Cardiac atrium fibroblast (primary cell): ENCODE measurements around the gene ANKRD22. TPM values are rescaled to one million over a fixed set of nuclear protein-coding genes. Genes with fewer than 3 reads are reported as not detected.

Experiments used
- total RNA-seq: library from RNA; depleted of rRNA; stranded (reverse); fragments of >200 nt; gene quantifications from 2 replicates; pipeline ENCODE4 v1.2.3, GENCODE V29; 2015

The ANKRD22 gene
- total RNA-seq = 1.3 and 3.1 TPM in 2 replicates

DNA sequence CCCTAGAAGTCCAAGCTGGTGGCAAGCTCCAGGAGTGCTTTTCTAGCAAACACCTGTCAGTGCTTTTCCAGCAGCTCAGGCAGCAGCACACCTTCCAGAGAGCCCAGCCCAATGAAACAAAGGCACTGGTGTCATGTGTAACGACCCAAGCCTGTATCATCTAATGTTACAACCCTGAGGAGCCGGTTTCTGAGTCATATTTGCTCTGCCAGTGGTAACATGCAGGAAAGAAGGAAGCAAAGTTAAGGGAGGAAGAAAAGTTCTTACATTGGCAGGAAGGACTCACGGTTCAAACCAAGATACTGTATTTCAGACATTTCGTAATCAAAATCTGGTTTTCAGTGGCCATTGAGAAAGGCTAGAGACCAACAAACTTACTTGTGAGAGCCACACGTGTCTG lies at the start of gene ANKRD22:
ANKRD22 (minus strand) TSS at position 139 of the 400 bp plus-strand sequence. CDS start 237 bp downstream, outside the sequence.

DNA sequence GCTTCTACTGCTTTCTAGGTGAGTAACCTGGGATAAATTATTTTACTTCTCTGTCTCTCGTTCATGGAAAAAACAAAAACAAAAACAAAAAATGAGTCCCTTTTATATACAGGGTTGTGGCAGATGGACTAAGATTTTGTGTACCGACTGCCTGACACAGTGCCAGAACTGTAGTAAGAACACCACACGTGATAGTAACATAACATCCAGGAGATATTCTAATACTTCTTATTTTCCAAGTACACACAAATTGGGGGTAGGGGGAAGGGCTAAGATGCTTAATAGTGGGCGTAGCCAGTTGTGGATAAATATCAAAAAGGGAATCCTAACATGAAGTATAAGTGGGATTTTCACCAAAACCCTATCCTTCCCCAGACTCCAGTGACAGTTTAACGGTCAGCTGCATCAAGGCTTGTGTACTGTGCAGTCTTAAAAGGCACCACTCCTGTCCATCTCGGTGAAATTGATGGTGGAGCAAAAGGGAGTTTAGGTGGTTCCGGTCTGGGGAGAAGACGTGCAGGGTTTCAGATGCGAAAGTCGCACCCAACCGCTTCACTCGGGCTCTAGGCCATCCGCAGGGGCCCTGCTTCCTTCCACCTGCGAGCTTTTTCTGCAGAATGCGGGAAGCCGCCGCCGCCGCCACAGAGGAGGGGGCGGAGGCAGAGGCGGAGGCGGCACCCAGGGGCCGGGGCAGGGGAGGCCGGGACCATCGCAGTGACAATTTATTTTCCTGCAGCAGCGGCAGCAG lies 28.1 kb upstream of the ANKRD22 start, which contains the start of gene STAMBPL1:
STAMBPL1 (plus strand) TSS at position 712 of the 748 bp plus-strand sequence. CDS start 21,464 bp downstream, outside the sequence.

DNA sequence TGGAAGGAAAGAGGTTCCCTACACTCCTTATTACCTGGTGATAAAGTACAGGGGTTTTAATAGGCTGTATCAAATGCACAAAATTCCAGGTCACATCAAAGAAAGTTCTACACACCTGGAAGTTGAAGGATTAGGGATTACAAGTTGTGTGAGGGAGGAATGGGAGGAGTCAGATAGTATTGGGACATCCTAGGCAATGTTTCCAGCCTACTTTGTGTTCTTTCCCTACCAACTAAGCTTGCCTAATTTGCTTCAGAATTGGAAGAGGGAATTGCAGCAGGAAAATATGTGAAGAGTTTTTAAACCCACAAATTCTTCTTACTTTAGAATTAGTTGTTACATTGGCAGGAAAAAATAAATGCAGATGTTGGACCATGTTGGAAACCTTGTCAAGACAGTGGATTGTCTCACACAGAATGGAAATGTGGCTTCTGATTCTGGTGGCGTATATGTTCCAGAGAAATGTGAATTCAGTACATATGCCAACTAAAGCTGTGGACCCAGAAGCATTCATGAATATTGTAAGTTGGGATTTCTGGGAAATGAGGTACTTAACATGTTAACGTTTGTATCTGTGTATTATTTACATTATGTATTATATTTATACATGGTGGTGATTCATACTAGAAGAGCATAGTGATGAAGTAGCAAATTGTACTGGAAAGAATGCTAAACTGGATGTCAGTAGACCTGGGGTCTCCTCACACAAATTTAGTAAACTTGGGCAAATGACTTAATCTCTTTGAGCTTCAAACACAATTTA lies 48.9 kb downstream of the ANKRD22 start, which contains the start of gene LIPM:
LIPM (plus strand) TSS at position 208 of the 763 bp plus-strand sequence; CDS start at position 375, 167 bp downstream.

Other genes starting within 250 kb of the ANKRD22 start
- gene LIPF, start 187.4 kb downstream of the ANKRD22 start, total RNA-seq = not detected in 2 replicates
- gene LIPK, start 145.6 kb downstream of the ANKRD22 start, total RNA-seq = not detected in 2 replicates
- not detected in 2 replicates for gene LIPN, start 91.8 kb downstream of the ANKRD22 start, total RNA-seq
- gene LIPM, start 49.1 kb downstream of the ANKRD22 start, total RNA-seq = not detected in 2 replicates
- 13.9 and 23.8 TPM in 2 replicates for gene STAMBPL1, start 28.4 kb upstream of the ANKRD22 start, total RNA-seq
- 466 and 649 TPM in 2 replicates for gene ACTA2, start 100.9 kb upstream of the ANKRD22 start, total RNA-seq
- 21.3 and 36.0 TPM in 2 replicates for gene FAS, start 139.0 kb upstream of the ANKRD22 start, total RNA-seq